Ramos (cell line): ENCODE measurements around the gene DYNC2H1.

Experiments
- in situ Hi-C: fragments of 300-500 bp; cut with MboI; formaldehyde crosslinking; loops from one replicate; pipeline ENCODE4 v1.14.3; 2022; ENCODE audit warnings: low sequenced_read_pairs; ENCODE audit not compliant: unreplicated experiment

Gene DYNC2H1

DNA sequence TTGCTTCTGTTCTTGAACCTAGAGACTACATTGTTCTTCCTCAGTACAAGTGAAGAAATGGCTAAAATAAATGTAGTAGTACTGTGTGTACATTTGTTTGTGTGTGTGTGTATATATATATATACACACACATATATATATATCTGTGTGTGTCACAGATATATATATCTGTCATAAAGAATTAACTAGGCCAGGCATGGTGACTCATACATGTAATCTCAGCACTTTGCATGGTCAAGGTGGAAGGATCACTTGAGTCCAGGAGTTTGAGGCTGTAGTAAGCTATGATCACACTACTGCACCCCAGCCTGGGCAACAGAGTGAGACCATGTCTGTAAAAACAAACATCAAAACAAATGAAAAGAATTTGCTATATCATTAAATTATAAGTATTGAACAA lies 164.8 kb downstream of the DYNC2H1 start:
- in situ Hi-C loops: no loop called here

DNA sequence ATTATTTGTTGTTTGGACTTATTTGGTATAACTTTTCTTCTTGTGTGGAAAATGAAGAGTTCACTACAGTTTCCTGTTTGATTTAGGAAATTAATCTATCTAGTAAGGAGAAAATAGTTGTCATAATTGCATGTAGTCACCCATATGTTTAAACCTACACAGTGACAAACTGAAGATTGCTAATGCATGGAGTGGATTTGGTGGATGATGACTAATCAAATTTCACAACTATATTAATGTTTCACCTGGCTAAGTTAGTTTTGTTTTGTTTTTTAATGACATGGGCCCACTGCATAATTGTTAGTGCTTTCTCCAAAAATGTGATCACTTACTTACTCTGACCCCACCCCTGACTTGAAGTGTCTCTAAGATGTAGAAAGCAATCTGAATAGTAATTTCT lies 170.6 kb downstream of the DYNC2H1 start:
- in situ Hi-C loops: no loop called here

DNA sequence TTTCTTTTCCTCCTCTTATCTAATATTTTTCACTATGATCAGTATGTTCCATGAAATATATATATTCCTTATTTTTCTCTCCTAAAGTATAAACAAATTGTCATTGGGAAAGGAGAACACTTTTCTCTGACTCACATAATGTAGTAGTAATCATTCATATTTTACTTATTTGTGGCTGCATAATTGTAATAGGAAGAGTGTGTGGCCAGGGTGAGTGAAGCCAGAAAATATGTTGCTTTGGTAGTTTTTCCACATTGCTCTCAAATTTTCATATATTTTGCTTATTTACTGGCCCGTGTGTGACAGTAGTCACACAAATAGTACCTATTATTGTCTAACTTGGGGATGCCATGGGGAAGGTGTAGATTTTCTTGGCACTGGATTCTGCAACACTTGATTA lies 172.1 kb downstream of the DYNC2H1 start:
- in situ Hi-C loops: no loop called here

DNA sequence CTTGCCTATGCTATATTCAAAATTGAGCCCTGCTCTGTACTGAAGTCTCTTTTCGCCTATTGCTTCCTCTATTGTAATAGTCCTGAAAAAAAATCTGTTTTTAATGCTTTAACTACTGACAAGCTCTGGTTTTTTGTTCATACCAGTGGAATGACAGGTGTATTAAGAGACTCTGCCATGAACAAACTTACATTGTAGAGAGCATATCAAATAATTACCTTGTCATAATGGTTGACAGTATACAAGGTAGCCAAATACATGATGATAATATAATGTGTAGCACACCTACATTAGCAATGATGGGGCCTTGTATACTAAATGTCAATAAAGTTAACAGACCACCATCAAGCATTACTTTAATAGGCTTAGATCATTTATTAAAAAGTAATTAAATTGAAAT lies 175.0 kb downstream of the DYNC2H1 start:
- in situ Hi-C loops: no loop called here

DNA sequence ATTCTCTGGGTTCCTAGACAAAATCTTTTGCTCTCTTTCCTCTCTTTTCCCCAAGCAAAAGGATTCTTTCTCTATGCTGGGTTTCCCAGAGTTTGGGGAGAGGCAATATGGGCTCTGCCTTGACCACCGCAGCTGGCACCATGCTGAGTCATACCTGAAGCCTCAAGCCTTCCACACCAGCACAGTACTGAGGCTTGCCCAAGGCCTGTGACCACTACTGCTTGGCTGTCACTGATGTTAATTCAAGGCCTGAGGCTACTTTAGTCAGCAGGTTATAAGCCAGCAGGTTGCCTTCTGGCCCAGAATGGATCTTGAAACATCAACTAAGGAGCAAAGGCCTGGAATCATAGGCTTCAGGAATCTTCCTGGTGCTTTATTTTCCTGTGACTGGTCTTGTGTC lies 185.3 kb downstream of the DYNC2H1 start:
- in situ Hi-C loops: no loop called here

DNA sequence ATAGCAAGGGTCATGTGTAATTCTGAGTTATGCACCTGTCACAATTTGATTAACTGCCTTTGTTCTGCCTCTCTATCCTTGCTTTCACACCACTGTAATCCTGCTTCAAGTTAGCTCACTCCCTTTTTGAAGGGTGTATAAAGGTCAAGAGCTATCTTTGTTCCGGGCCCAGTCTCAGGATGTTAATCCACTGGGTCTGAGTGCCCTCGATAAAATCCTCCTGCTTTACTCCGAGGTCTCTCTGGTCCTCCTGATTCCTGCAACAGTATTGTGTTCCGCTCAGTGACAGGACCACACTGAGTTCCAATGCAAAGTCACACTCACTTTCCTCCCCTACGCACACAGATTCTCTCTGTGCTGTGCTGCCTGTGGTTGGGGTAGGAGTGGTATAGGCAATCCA lies 186.5 kb downstream of the DYNC2H1 start:
- in situ Hi-C loops: no loop called here

DNA sequence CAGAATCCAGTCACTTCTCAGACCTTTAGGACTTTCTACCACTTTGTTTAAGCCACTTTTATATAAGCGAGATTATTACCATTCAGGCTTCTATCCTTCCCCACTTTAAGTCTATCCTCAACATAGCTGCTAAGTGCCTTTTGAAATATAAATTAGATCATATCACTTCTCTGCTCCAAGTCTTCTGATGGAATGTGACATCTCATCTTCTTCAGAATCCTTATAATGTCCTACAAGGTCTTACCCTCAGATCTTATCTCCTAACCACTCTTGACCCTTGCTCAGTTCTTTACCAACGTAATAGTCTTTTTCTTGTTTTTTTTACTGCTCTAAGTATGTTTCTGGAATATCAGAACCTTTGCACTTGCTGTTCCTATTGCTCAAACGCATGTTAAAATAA lies 188.7 kb downstream of the DYNC2H1 start:
- in situ Hi-C loops: no loop called here

DNA sequence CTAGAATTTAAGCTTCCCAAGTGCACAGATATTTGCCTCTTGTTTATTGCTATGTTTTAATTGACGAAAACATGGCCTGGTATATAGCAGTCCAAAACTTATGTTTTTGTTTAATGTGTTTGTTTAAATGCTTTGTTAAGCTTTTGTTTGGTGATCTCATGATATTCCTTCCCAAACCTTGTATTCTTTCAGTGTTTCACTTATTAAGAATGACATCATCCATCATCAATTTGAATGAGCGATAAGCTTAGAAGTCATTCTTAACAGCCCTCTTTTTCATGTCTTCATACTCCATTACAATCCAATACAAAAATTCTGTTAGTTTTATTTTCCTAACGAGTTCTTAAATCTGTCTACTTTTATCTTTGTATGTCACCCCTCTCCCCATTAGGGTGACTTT lies 206.0 kb downstream of the DYNC2H1 start:
- in situ Hi-C loops: no loop called here

DNA sequence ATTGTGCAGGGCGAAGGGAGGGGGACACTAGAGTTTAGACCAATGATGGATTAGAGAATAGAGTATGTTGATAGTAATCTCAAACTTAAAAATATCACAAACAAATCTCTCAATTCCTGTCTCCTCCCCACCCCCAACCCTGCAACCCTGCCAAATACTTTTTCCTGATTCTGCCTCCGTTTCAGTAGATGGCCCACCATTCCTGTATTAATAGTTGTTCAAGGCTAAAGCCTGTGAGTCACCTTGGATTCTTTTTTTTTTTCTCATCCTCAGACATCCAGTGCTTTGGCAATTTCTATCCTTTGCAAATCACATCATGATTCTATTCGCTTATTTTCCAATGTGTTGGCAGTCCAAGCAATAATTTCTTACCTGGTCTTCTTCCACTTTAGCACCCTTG lies 207.9 kb downstream of the DYNC2H1 start:
- in situ Hi-C loops: no loop called here

DNA sequence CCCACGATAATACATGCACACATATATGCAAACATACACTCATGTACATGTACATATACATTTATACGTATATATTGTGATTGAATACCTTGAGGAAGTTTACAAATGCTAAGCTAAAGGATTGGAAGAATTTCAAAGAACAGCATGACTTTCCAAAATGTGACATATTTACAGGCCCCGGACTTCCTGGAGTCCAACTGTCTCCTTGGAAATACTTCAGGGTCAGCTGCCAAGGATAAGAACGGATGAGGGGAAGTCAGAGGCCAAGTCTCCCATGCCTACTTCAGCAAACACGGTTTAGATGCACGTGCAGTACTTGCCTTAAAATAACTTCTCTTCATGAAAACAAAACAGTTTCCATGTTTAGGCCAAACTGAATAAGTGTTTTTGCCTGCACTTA lies 213.6 kb downstream of the DYNC2H1 start:
- in situ Hi-C loops: no loop called here

DNA sequence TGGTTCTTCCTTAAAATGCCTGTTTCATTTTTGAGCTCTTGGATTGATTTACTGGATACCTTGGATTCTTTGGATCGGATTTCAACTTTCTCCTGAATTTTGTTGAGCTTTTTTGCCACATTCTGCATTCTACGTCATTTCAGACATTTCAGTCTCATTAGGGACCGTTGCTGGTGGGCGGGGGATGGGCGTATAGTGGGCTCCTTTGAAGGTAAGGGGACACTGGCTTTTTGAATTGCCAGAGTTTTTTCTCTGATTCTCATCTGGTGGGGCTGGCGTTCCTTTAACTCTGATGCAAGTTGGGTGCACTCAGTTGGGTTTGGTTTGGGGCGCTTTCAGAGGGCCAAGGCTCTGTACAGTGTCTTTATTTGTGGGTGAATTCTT lies 216.5 kb downstream of the DYNC2H1 start:
- in situ Hi-C loops: no loop called here

DNA sequence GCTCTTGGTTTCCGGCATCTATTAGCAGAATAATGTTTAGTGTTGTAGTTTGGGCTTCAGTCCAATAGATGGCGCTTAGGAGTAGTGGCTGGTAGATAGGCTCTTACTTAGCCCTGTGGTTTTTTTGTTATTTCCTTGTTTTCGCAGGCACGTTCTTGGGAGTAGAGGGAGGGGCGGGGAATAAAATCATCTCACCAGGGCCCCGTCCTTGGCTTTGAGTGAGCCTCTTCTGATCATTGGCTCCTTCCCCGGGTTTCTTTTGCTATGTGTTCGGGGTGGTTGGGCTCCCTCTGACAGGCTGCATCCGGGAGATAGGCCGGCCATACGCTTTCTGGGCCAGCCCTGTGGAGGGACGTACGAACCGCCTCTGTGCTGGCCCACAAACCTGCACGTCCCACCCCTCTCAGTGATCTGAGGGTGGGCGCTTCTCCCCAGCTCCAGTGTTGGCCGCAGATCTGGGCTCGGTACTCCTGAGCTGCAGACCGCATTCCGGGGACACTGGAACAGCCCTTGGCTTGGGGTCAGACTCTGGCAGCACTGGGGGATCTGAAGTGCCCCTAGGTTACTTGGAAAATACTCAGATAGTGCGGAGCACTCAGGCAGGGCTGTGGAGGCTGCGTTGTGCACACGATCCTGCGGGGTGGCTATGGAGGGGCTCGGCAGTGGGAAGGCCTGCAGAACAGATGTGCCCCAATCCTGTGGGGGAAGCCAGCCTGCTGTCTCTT lies 217.0 kb downstream of the DYNC2H1 start:
- in situ Hi-C loops: no loop called here

DNA sequence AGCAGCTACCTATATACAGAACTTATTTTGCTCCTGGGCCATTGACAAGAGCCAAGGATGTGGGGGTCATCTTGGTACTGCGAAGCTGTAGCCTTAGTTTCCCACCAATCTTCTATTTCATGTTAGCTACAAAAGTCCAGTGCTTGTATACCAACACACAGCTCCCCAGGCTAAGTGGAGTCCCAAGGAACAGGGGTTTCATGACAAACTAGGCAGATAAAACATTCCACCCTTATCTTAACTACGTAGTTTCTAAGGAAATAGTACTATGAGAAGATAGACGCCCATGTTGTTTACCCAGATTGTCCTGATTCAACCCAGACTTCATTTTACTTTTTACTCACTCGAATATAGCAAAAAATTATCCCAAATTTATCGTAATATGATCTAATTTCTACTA lies 218.5 kb downstream of the DYNC2H1 start:
- in situ Hi-C loops: no loop called here

DNA sequence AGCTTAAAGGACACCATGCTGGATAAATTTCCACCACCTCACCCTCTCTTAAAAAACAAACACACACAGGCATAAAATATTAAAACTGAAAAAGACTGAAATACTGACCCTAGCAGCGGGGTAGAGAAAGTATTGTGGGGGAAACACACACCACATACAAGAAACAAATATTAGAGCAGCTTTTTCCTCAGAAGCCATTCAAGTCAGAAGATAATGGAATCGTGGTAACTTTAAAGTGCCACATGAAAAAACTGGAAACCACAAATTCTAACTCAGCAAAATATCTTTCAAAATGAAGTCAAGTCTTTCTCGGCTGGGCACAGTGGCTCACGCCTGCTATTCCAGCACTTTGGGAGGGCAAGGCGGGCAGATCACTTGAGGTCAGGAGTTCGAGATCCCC lies 223.2 kb downstream of the DYNC2H1 start:
- in situ Hi-C loops: no loop called here

DNA sequence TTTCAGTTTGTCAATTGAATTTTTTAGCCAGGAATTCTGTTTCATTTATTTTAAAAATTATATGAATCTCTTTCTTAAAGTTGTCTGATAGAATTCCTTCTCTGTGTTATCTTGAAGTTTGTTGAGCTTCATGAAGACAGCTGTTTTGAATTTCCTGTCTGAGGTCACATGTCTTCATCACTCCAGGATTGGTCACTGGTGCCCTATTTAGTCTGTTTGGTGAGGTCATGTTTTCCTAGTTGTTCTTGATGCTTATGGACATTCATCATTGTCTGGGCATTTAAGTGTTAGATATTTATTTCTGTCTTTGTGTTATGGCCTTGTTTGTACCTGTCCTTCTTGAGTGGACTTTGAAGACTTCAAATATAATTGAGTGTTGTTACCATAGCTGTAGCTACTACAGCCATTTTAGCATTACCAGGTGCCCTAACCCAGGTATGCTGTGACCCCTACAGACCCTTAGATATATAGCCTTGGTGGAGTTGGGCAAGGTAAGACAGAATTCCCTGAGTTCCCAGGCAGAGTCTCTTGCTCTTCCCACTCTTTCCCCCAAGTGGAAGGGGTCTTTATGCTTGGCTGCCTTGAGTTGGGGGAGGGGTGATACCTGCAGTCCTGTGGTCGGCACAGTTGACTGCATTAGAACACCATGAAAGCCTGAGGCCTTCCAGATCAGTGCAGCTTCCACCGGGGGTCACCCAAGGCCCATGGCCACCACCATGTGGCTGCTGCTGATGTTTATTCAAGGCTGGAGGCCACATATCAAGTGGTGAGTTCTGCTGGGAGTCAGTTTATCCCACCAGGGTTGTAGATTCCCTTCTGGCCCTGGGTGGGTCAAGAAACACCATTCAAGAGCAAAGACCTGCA lies 229.6 kb downstream of the DYNC2H1 start:
- in situ Hi-C loops: no loop called here

DNA sequence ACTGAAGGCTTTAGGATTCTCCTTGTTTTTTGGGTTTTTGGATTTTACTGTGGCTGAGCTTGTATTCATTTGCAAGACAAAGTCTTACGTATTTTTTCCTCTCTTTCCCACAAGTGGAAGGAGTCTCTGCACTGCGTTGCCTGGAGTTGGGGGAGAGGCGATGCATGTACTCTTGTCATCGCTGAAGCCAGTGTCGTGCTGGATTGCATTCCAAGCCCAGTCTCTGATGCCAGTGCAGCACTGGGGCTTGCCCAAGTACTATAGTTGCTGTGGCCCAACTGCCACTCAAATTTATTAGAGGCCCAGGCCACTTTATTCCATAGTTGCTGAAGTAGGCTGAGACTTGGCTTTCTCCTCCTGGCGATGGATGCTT lies 230.2 kb downstream of the DYNC2H1 start:
- in situ Hi-C loops: no loop called here

DNA sequence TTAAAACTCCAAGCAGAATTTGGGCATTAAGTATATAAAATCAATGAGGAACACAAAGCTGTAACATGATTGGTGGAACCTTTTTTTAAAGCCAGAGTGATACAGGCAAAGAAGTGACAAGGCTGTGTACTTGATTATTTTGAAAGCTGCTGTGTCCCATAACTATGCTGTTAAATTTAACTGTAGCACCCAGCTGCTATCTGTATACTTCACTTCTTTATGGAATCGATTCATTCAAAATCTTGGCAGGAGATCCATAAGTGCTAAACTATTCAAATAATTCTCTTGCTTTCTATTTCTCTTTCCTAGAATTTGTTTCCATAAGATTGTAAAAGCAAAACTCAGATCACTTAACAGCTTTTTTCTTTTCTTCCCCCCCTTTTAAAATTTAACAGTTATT lies 231.7 kb downstream of the DYNC2H1 start:
- in situ Hi-C loops: no loop called here

DNA sequence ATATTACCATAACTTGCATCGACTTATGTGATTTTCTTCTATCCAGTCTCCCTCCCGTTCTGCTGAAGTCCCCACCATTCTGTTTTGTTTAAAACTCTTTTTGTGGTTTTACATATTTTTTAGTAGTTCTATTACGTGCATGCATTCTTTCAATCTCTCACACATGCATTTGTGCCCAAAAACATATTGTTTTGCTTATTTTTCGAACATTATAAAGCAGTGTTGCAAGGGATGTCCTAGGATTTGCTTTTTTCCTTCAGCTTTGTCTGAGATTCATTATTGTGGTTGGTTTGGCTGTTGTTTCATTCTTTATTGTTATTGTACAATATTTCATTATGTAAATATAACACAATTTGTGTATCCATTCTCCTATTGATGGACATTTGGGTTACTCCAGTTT lies 235.7 kb downstream of the DYNC2H1 start:
- in situ Hi-C loops: no loop called here

DNA sequence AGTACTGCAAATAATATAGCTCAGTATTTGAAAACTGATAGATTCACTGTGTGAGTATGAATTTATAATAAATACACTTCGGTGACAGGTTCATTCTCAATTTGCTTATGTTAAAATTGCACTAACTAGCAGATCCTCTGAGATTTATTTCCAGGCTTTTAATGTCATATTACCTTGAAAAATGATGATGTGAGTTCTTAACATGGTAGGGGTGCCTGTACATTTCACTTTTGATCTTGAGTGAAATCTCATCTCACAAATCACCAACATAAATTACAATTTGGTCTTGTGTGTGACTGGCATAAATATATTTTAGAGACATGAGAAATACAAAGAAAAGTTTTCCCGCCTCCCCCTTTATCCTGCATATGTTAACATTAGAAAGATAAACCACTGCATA lies 240.4 kb downstream of the DYNC2H1 start:
- in situ Hi-C loops: no loop called here

DNA sequence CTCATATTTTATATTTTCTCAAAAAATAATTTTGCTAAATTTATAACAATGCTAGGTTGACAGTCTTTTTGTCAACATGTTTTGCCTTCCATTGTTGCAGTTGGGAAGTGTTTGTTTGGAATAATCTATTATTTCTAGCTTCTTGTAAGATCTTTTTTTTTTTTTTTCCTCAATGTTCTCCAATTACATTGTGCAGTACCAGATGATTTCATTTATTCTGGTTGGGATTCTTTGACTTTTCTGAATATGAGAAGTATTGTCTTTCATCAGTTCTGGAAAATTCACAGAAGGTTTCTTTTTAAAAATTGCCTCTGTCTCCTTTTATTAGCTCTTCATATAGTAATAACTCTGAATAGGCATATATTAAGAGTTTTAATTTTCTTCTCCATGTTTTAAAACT lies 245.4 kb downstream of the DYNC2H1 start:
- in situ Hi-C loops: no loop called here

DNA sequence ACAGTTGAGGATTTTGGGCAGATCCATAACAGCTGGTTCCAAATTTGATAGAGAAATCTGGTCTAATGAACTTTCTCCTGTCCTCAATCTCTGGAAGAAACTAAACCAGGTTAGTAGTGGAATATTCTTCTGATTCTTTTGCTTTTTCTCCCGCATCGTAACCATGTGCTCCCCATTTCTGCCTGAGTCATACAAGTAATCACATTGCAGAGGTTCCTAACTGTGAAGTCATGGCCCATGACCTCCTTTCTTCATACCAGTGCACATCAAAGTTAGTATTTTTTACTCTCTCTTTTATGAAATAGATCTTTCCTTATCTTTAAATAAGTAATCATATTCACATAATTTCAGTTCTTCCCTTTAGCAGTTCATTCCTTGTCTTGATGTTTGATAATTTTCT lies 249.0 kb downstream of the DYNC2H1 start:
- in situ Hi-C loops: no loop called here

DNA sequence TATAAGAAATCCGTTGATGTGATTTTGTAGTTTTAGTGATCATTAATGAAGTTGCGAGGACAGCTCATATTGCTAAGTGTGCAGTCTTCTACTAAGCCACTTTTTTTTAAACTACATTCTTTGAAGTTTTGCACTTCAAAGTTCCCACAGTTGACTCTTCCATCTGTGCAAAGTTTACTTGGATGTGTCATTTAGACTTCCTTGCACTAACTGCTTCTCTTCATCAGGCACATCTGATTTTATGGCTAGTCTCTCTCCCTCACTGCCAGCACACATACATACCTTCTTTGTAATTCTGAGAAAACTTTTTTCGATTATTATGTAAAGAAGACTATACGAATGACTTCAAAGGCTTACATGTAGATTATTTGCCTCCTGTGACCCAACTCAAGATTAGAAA lies 250.0 kb downstream of the DYNC2H1 start:
- in situ Hi-C loops: no loop called here
